ENCODE measurements around the gene PIK3C2A.
"Not testable (repeated sequence)": the region's sequence is repeated elsewhere in the genome, so short reads cannot be mapped to it uniquely, and the experiment has no call there.

PIK3C2A gene

GRCh38 chr11:17207317-17208256 is at the start of gene PIK3C2A:
Gene PIK3C2A (minus strand): TSS chr11:17207986. CDS start chr11:17169741, 38,245 bp downstream.
- Mint-ChIP-seq H3K27me3 (no peaks in the 10 kb centered on the region), H3K9me3 (no peaks in the 10 kb centered on the region), H3K27ac (peak within 1 kb of the TSS; percentile 99), H3K4me3 (peak within 1 kb of the TSS; percentile 91 to 100), H3K4me1 (peaks cover 29 to 43% of the 10 kb centered on the region in 2 donors), H3K36me3 (peaks cover 0 to 10% of the 10 kb centered on the region in 2 donors)
- ATAC-seq (replicated peaks) (peak; percentile 97), DNase-seq (peak; percentile 93)

GRCh38 chr11:17257196-17257595 is 49.4 kb upstream of the PIK3C2A start:
- Mint-ChIP-seq H3K27me3 (peaks cover 0 to 1% of the 10 kb centered on the region in 2 donors), H3K4me3 (no peak overlapping the region), H3K4me1 (no peaks in the 10 kb centered on the region), H3K27ac (no peak overlapping the region), H3K36me3 (no peaks in the 10 kb centered on the region), H3K9me3 (no peaks in the 10 kb centered on the region)
- ATAC-seq (replicated peaks), result no peak
- DNase-seq, result no peak

- Mint-ChIP-seq H3K27ac (no peak overlapping the region), H3K9me3 (no peaks in the 10 kb centered on the region), H3K27me3 (peaks cover 0 to 5% of the 10 kb centered on the region in 2 donors), H3K36me3 (no peaks in the 10 kb centered on the region), H3K4me3 (no peak overlapping the region), H3K4me1 (no peaks in the 10 kb centered on the region)
- no peak for ATAC-seq (replicated peaks)
- no peak for DNase-seq
Observed at GRCh38 chr11:17256512-17256911, 48.7 kb upstream of the PIK3C2A start.

- H3K27me3 Mint-ChIP-seq, result peaks cover 6 to 14% of the 10 kb centered on the region in 2 donors
- no peaks in the 10 kb centered on the region for H3K4me1 Mint-ChIP-seq
- no peak overlapping the region for H3K4me3 Mint-ChIP-seq
- DNase-seq, result no peak
- no peaks in the 10 kb centered on the region for H3K36me3 Mint-ChIP-seq
- H3K9me3 Mint-ChIP-seq, result no peaks in the 10 kb centered on the region
- H3K27ac Mint-ChIP-seq, result no peak overlapping the region
- no peak for ATAC-seq (replicated peaks)
Observed at GRCh38 chr11:17252704-17253103, 44.9 kb upstream of the PIK3C2A start.

- Mint-ChIP-seq H3K27ac (no peak overlapping the region), H3K36me3 (no peaks in the 10 kb centered on the region), H3K27me3 (peaks cover 10 to 19% of the 10 kb centered on the region in 2 donors), H3K4me1 (no peaks in the 10 kb centered on the region), H3K9me3 (no peaks in the 10 kb centered on the region), H3K4me3 (no peak overlapping the region)
- no peak for DNase-seq
- no peak for ATAC-seq (replicated peaks)
Observed at GRCh38 chr11:17250561-17251350, 43.0 kb upstream of the PIK3C2A start.

- DNase-seq, result peak; percentile 8
- no peak overlapping the region for H3K27ac Mint-ChIP-seq
- H3K4me3 Mint-ChIP-seq, result peak overlapping the region; percentile 31 to 42
- peaks cover 20 to 24% of the 10 kb centered on the region in 2 donors for H3K27me3 Mint-ChIP-seq
- H3K9me3 Mint-ChIP-seq, result no peaks in the 10 kb centered on the region
- peak; percentile 95 to 98 for ATAC-seq (replicated peaks)
- no peaks in the 10 kb centered on the region for H3K36me3 Mint-ChIP-seq
- peaks cover 4 to 9% of the 10 kb centered on the region in 2 donors for H3K4me1 Mint-ChIP-seq
Observed at GRCh38 chr11:17244046-17244445, 36.3 kb upstream of the PIK3C2A start.

- H3K27me3 Mint-ChIP-seq, result peaks cover 20 to 29% of the 10 kb centered on the region in 2 donors
- not testable (repeated sequence) for H3K36me3 Mint-ChIP-seq; ATAC-seq (replicated peaks)
Observed at GRCh38 chr11:17242954-17243353, 35.2 kb upstream of the PIK3C2A start.

GRCh38 chr11:17240780-17241179 is 33.0 kb upstream of the PIK3C2A start:
- H3K4me3 Mint-ChIP-seq, result no peak overlapping the region
- H3K27ac Mint-ChIP-seq, result no peak overlapping the region
- no peaks in the 10 kb centered on the region for H3K9me3 Mint-ChIP-seq
- ATAC-seq (replicated peaks) (no peak), DNase-seq (no peak)
- H3K27me3 Mint-ChIP-seq, result peaks cover 15 to 25% of the 10 kb centered on the region in 2 donors
- no peaks in the 10 kb centered on the region for H3K36me3 Mint-ChIP-seq
- peaks cover 4 to 9% of the 10 kb centered on the region in 2 donors for H3K4me1 Mint-ChIP-seq

More at GRCh38 chr11:17242954-17243353, 35.2 kb upstream of the PIK3C2A start:
- not testable (repeated sequence) for H3K9me3 Mint-ChIP-seq, DNase-seq, H3K27ac Mint-ChIP-seq, H3K4me1 Mint-ChIP-seq, H3K4me3 Mint-ChIP-seq

- ATAC-seq (replicated peaks); H3K9me3 Mint-ChIP-seq; H3K36me3 Mint-ChIP-seq; H3K27ac Mint-ChIP-seq; H3K4me1 Mint-ChIP-seq; DNase-seq; H3K4me3 Mint-ChIP-seq: not testable (repeated sequence)
- H3K27me3 Mint-ChIP-seq, result peaks cover 15 to 22% of the 10 kb centered on the region in 2 donors
Observed at GRCh38 chr11:17239927-17240326, 32.1 kb upstream of the PIK3C2A start.

GRCh38 chr11:17238377-17238776 is 30.6 kb upstream of the PIK3C2A start:
- H3K27me3 Mint-ChIP-seq, result peaks cover 15 to 22% of the 10 kb centered on the region in 2 donors
- ATAC-seq (replicated peaks), result no peak
- DNase-seq, result no peak
- no peaks in the 10 kb centered on the region for H3K36me3 Mint-ChIP-seq
- H3K4me3 Mint-ChIP-seq, result no peak overlapping the region
- H3K9me3 Mint-ChIP-seq, result no peaks in the 10 kb centered on the region
- H3K27ac Mint-ChIP-seq, result no peak overlapping the region
- no peaks in the 10 kb centered on the region for H3K4me1 Mint-ChIP-seq

- H3K4me1 Mint-ChIP-seq, result peaks cover 12 to 35% of the 10 kb centered on the region in 2 donors
Observed at GRCh38 chr11:17233101-17233500, 25.3 kb upstream of the PIK3C2A start.

GRCh38 chr11:17230867-17231851 is 23.4 kb upstream of the PIK3C2A start:
- Mint-ChIP-seq H3K9me3 (no peaks in the 10 kb centered on the region), H3K27me3 (no peaks in the 10 kb centered on the region), H3K4me1 (peaks cover 12 to 35% of the 10 kb centered on the region in 2 donors), H3K4me3 (peak overlapping the region in 1 of 2 donors; percentile 17), H3K27ac (peak overlapping the region; percentile 47), H3K36me3 (peaks cover 2 to 5% of the 10 kb centered on the region in 2 donors)
- peak; percentile 58 for DNase-seq
- peak; percentile 95 to 96 for ATAC-seq (replicated peaks)

More at GRCh38 chr11:17233101-17233500, 25.3 kb upstream of the PIK3C2A start:
- DNase-seq (no peak), ATAC-seq (replicated peaks) (no peak)
- no peak overlapping the region for H3K4me3 Mint-ChIP-seq
- no peaks in the 10 kb centered on the region for H3K27me3 Mint-ChIP-seq
- no peaks in the 10 kb centered on the region for H3K9me3 Mint-ChIP-seq
- H3K36me3 Mint-ChIP-seq, result no peaks in the 10 kb centered on the region
- no peak overlapping the region for H3K27ac Mint-ChIP-seq

- H3K27me3 Mint-ChIP-seq, result no peaks in the 10 kb centered on the region
- H3K27ac Mint-ChIP-seq, result peak overlapping the region; percentile 60
- H3K36me3 Mint-ChIP-seq, result peaks cover 2 to 5% of the 10 kb centered on the region in 2 donors
- no peak for ATAC-seq (replicated peaks)
- no peaks in the 10 kb centered on the region for H3K9me3 Mint-ChIP-seq
- peaks cover 12 to 35% of the 10 kb centered on the region in 2 donors for H3K4me1 Mint-ChIP-seq
- no peak overlapping the region for H3K4me3 Mint-ChIP-seq
- no peak for DNase-seq
Observed at GRCh38 chr11:17229481-17230152, 21.8 kb upstream of the PIK3C2A start.
